ENCODE measurements around the gene PPP1R15A.
A peak's percentile ranks its signal among the peaks of the same experiment; 100 is the strongest.
"Not testable (repeated sequence)": the region's sequence is repeated elsewhere in the genome, so short reads cannot be mapped to it uniquely, and the experiment has no call there.

Gene PPP1R15A

DNA sequence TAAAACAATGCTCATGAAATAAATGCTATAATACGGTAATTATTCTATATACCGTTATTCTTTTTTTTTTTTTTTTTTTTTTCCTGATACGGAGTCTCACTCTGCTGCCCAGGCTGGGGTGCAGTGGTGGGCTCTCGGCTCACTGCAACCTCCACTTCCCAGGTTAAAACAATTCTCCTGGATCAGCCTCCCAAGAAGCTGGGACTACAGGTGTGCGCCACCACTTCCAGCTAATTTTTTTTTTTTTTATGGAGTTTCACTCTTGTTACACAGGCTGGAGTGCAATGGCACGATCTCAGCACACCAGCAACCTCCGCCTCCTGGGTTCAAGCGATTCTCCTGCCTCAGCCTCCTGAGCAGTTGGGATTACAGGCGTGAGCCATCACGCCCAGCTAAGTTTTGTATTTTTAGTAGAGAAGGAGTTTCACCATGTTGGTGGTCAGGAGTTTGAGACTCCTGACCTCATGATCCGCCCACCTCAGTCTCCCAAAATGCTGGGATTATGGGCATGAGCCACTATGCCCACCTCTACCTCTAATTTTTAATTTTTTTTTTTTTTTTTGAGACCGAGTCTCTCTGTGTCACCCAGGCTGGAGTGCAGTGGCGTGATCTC, 6.9 kb downstream of the PPP1R15A start:
- no peak for DNase-seq (ENCODE audit: extremely low read depth in 1 of 2, low read depth in 1 of 2)

DNA sequence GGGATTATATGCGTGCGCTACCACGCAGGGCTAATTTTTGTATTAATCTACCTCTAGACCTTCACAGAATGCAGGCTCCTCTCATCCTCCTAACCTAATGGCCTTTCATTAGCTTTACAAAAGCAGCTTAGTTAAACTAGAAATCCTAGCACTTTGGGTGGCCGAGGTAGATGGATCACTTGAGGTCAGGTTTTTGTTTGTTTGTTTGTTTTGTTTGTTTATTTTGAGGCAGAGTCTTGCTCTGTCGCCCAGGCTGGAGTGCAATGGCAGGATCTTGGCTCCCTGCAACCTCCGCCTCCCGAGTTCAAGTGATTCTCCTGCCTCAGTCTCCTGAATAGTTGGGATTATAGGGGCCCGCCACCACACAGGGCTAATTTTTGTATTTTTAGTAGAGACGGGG, 7.5 kb downstream of the PPP1R15A start:
- DNase-seq (ENCODE audit: extremely low read depth in 1 of 2, low read depth in 1 of 2) = not testable (repeated sequence)

DNA sequence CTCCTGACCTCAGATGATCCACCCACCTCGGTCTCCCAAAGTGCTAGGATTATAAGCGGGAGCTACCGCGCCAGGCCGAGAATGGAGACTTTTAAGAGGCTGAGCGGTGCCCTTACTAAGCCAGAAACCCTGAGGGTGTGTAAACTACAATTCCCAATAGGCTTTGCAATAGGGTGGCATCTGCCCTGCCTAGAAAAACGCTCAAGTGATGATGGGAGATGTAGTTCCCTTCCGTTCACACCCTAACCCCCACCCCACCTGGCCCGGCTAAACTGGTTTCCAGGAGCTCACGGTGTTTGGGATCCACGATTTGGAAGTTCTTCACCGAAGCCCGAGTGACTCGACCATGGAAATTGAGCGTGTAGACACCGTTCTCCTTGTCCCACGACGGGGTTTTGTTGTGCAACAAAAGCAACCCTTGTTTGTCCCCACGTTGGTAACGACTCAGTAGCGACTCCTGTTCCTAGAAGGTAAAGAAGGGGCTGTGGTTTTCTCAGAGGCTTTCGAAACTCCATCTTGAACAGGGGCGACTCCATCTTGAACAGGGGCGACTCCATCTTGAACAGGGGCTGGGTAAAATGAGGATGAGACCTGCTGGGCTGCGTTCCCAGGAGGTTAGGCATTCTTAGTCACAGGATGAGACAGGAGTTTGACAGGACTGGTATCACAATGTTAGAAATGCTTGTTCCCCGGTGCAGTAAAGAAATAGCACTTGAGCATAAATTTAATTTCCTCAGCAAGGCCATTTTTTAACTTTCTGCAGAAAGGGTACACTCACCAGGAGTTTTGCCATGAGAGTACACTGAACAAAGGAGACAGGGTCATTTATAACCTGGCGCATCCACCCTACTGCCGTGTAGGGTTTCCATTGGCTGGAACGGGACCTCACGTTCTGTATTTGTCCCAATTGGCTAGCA, 9.8 kb downstream of the PPP1R15A start:
- DNase-seq (ENCODE audit: extremely low read depth in 1 of 2, low read depth in 1 of 2) = no peak

DNA sequence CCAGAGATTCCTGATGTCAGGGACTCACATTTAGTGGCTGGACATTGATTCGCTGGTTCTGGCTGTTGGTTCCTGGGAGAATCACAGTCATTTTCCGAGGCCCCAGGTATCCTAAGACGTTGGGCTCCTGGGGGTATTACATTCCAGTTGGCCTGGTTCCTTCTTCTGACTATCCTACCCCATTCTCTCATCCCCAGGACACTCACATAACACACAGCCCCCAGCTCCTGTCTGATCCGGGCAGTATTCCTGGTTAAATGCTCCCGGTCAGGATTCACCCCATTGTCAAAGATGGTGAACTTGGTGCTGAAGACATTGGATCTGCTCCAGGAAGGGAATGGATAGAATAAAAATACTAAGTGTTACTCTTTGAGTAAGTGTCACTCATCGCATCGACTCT, 11.5 kb downstream of the PPP1R15A start:
- no peak for DNase-seq (ENCODE audit: extremely low read depth in 1 of 2, low read depth in 1 of 2)

DNA sequence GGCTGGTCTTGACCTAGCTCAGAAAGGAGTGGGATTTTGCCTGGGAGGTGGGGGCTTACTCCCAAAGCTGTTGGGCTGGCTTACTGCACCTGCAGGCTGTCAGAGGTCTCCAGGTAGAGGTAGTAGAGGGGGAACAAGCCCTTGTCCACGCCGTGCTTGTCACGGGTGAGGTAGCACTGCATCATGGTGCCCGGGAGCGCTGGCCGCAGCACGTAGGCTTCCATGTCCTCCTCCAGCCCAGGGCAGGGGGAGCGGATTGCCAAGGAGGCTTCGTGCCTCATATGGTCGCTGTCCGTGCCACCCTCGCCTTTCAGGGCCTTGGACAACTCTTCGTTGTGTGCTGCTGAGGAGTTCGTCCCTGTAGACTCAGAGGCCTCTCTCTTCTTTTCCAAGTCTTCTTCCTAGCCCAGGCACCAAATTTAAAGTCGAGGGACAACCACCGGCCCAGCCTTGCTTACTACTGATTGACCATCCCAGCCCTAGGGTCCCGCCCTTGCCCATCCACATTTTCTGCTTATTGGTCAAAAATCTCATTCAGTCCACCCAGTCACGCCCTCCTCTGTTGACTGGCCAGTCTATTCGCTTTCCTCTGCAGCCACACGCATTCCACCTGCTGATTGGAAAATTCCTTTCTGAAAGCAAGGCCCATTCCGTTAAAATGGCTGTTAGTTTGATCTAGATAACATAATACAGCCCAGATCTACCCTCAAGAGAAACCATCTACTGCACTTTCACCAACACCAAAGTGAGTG, 15.8 kb downstream of the PPP1R15A start:
- no peak for DNase-seq (ENCODE audit: extremely low read depth in 1 of 2, low read depth in 1 of 2)

DNA sequence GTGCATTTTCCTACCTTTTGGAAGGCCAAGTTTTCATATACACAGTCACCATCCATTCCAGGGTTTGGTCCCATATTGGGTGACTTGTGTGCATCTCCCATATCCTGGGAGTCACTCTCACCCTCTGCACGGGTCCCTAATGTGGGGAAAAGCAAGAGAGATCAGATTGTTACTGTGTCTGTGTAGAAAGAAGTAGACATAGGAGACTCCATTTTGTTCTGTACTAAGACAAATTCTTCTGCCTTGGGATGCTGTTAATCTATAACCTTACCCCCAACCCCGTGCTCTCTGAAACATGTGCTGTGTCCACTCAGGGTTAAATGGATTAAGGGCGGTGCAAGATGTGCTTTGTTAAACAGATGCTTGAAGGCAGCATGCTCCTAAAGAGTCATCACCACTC, 17.3 kb downstream of the PPP1R15A start:
- DNase-seq (ENCODE audit: extremely low read depth in 1 of 2, low read depth in 1 of 2) = not testable (repeated sequence)

DNA sequence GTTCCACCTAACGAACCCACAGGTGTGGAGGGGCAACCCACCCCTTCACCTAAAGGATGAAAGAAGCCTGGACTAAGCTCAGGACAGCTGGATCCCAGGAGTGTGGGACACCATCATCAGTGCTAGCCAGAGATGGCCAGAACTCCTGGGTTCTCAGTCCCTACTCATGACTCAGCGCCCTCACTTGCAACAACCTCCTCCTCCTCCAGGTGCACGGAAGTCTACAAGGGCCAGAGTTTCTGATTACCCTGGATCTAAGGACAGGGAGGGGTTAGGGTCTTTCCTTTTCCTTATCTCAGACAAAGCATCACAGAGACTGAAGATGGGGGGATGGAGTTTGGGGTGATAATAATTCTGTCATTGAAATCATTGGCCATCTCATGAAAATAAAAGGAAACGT, 18.3 kb downstream of the PPP1R15A start:
- no peak for DNase-seq (ENCODE audit: extremely low read depth in 1 of 2, low read depth in 1 of 2)

DNA sequence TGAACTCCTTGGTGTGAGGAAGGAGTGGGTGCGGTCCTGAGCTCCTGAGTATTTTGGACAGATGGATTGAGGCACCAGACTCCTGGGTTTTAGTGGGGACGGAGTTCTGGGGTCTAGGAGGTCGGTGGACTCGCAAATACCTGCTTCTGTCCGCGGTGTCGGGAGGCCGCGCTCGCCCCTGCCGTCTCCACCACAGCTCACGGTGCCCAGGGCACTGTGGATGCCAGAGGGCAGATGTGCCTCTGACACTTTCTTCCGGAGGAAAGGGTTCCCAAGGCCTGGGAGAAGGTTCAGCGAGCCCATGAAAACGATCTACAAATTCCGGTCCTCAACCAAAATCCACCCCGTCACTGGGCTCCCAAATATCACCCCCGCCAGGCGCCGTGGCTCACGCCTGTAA, 23.0 kb downstream of the PPP1R15A start:
- DNase-seq (ENCODE audit: extremely low read depth in 1 of 2, low read depth in 1 of 2) = no peak

DNA sequence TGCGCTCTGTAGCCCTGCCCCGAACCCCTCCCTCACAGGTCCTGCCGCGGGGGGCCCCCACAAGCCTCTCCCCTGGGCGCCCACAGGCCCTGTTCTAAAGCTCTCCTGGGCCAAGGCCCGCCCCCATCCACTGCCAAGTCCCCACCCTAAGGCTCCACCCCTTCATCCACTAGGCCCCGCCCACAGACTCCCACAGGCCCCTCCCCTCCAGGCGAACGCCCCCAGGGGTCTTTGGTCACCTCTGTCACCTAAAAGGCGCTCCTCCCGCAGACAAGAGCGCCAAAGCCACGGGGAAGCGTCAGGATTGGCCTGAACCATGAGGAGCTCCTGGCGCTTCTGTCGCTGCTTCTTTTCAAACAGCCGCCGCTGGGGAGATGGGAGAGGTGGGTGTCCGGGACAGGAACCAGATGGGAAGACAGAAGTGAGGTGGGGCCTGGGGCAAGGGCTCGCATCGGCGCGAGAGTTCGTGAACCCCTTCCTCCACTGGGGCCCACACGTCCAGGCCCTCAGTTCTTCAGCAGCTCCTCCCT, 24.0 kb downstream of the PPP1R15A start:
- peak in 1 of 2 donors; percentile 48 for DNase-seq (ENCODE audit: extremely low read depth in 1 of 2, low read depth in 1 of 2)

DNA sequence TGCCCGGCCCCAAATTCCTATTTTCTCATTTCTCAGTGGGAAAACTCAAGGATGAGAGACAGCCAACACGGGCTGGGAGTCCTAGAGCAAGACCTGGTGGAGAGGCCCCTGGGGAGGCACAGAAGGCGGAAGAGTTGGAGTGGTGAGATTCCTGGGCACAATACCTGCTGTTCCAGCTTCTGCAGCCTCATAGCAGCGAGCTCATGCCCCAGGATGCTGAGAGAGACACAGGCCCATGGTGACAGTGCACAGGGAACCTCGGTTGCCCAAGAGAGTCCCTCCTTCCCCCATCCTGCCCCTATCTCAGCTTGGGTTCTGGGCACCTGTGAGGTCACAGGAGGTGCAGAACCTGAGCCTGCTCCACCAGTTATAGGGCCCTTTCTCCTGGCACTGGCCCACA, 25.0 kb downstream of the PPP1R15A start:
- DNase-seq (ENCODE audit: extremely low read depth in 1 of 2, low read depth in 1 of 2) = no peak

DNA sequence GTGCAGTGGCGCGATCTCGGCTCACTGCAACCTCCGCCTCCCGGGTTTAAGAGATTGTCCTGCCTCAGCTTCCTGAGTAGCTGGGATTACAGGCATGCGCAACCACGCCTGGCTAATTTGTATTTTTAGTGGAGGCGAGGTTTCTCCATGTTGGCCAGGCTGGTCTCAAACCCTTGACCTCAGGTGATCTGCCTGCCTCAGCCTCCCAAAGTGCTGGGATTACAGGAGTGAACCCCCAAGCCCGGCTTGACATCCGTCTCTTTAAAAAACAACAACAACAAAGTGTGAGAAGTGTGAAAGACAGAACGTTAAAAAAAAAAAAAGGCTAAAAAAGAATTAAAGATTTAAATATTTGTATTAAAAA, 27.1 kb downstream of the PPP1R15A start:
- not testable (repeated sequence) for DNase-seq (ENCODE audit: extremely low read depth in 1 of 2, low read depth in 1 of 2)

DNA sequence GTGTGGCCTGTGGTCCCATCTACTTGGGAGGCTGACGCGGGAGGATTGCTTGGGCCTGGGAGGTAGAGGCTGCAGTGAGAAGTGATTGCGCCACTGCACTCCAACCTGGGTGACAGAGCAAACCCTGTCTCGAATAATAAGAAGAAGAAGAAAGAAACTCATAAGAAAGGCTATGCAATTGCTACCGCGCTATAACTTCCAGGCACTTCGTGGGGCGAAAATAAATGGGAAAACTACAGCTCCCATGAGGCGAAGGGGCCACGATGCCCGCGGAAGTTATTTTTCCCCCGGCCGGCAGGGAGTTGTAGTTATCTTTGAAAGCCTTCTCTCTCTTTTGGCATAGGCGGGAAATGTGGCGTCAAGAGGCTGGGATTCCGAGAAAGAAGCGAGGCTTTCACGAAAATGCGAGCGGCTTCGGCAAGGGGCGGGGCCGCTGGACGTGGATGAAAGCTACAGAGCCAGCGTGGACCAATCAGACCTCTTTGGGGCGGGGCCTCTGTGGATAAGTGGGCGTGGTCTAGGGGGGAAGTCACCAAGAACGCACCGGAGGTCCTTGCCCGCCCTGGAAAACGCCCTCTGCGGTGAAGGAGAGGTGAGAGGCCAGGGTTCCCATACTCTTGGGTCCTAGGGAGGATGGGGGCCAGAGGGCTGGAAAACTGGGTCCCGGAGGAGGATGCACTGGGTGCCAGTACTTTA, 27.7 kb downstream of the PPP1R15A start, which contains the start of gene NUCB1:
Gene NUCB1, plus strand, starts transcription at position 532 of the 696 bp plus-strand sequence. CDS start 485 bp downstream, outside the sequence.
- peak; percentile 97 to 100 for DNase-seq (ENCODE audit: extremely low read depth in 1 of 2, low read depth in 1 of 2)

DNA sequence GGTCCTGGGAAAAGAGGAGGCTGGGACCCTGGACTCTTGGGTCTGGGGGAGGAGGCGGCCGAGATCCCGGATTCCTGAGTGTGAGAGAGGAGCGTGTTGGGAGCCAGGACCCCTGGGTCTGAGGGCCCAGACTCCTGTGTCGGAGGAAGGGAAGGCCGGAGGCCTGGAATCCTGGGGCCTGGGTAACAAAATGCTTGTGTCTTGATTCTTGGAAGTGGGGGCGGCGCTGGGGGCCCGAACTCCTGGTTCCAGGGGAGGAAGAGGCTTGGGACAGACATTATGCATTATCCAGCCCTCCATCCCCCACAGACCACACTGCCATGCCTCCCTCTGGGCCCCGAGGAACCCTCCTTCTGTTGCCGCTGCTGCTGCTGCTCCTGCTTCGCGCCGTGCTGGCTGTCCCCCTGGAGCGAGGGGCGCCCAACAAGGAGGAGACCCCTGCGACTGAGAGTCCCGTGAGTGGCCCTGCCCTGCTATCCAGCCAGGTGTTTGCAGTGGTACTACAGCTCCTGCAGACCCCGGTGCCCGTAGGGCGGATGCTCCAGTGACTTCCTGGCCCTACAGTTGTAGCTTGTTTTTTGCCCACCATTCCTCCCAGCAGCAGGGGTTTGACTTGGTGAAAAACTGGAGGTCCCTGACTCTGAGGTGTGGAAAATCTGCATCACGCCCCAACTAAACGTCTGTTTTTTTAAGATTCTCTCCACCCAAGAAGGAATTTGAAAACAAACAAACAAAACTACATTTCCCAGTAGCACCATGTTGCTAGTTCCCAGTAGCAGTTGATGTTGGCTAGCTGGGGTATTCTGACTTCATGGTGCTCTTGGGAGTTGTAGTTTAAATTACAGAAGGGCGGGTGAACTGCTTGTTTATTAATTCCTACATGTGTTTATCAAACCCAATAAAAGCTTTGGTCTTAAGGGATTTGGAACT, 28.5 kb downstream of the PPP1R15A start:
- no peak for DNase-seq (ENCODE audit: extremely low read depth in 1 of 2, low read depth in 1 of 2)

DNA sequence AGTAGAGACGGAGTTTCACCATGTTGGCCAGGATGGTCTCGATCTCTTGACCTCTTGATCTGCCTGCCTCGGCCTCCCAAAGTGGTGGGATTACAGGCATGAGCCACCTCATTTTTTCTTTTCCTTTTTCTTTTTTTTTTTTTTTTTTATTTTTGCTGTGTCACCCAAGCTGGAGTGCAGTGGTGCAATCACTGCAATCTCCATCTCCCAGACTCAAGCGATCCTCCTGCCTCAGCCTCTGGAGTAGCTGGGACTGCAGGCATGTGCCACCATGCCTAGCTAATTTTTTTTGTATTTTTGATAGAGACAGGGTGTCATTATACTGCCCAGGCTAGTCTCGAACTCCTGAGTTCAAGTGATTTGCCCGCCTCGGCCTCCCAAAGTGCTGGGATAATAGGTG, 30.1 kb downstream of the PPP1R15A start:
- DNase-seq (ENCODE audit: extremely low read depth in 1 of 2, low read depth in 1 of 2) = not testable (repeated sequence)

DNA sequence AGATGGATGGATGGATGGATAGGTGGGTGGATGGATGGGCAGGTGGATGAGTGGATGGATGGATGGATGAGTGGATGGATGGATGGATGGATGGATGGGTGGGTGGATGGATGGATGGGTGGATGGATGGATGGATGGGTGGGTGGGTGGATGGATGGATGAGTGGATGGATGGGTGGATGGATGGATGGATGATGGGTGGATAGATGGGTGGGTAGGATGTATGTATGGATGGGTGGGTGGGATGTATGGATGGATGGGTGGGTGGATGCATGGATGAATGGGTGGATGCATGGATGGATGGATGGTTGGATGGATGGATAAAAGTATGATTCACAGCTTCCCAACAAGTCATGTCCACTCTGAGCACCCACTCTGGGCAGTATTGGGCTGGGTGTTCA, 31.6 kb downstream of the PPP1R15A start:
- DNase-seq (ENCODE audit: extremely low read depth in 1 of 2, low read depth in 1 of 2) = not testable (repeated sequence)

DNA sequence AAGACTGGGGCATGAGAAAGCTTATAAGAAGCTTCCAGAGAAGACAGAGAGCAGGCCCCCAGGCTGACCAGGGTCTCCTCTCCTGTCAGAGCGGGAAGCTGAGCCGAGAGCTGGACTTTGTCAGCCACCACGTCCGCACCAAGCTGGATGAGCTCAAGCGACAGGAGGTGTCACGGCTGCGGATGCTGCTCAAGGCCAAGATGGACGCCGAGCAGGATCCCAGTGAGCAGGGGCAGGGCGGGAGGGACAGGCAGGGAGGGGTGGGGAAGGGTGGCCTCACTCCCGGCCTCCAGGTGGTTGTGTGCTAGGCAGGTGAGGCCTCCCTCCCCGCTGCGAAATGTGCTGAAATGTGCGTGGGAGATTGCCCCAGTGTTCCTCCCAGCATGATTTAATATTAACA, 33.4 kb downstream of the PPP1R15A start:
- DNase-seq (ENCODE audit: extremely low read depth in 1 of 2, low read depth in 1 of 2) = no peak

DNA sequence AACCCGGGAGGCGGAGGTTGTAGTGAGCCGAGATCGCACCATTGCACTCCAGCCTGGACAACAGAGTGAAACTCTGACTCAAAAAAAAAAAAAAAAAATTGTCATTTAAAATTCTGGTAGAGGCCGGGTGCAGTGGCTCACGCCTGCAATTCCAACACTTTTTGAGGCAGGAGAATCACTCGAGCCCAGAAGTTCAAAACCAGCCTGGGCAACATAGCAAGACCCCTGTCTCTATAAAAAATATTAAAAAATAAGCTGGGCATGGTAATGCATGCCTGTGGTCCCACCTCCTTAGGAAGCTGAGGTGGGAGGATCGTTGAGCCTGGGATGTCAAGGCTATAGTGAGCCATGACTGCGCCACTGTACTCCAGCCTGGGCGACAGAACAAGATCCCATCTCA, 34.1 kb downstream of the PPP1R15A start:
- DNase-seq (ENCODE audit: extremely low read depth in 1 of 2, low read depth in 1 of 2) = no peak

DNA sequence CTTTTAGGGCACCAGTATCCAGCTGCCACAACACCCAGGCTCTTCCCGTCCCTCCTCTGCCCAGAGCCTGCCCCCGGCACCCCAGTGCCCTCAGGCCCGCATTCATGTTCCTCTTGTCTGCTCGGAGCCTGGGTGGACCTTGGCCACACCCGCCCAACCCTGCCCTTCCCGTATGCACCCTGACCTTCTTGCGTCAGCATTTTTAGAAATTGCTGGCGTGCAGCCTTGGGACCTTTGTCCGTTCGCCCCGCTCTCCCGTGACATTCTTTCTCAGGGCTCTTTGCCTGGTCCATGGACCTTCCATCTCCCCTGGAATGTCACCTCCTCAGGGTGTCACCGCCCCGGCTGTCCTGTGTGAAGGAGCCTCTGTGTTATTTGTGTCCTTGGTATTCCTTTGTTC, 35.5 kb downstream of the PPP1R15A start:
- no peak for DNase-seq (ENCODE audit: extremely low read depth in 1 of 2, low read depth in 1 of 2)

DNA sequence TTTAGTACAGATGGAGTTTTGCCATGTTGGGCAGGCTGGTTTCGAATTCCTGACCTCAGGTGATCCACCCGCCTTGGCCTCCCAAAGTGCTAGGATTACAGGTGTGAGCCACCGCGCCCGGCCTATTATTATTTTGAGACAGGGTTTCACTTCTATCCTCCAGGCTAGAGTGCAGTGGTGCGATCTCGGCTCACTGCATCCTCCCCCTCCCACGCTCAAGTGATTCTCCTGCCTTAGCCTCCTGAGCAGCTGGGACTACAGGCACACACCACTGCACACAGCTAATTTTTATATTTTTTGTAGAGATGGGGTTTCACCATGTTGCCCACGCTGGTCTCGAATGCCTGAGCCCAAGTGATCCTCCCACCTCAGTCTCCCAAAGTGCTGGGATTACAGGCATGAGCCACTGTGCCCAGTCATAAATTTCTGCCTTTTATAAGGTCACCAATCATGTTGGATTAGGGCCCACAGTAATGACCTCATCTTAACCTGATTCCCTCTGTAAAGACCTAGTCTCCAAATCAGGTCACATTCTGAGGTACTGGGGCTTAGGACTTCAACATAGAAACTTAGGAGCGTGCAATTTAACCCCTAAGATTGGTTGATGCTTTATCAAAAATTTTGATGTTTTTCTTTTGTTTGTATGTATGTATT, 37.3 kb downstream of the PPP1R15A start:
- DNase-seq (ENCODE audit: extremely low read depth in 1 of 2, low read depth in 1 of 2) = not testable (repeated sequence)

Measured in stimulated activated CD8-positive, alpha-beta memory T cell treated with anti-CD3 and anti-CD28 coated beads, Interleukin-7, amount 100 ng/mL, for 48 hours (primary cell).